Gastrocnemius medialis (tissue), 4 donors: ENCODE measurements around the gene EXD3.

Experiments
- CTCF ChIP-seq, 5 experiments: fragments of 450-650 bp in 3 of 5; fragments of 200-600 bp in 2 of 5; sonication (generic) in 2 of 5; IDR thresholded peaks in 4 of 5; conservative IDR thresholded peaks in 1 of 5; 1 replicate in 4 of 5; 2 replicates in 1 of 5; pipeline ENCODE4 v1.5.1; 2016 to 2019; ENCODE audit warnings: antibody characterized with exemption in 5 of 5, mild to moderate bottlenecking in 3 of 5, moderate library complexity in 3 of 5
- POLR2A ChIP-seq, 2 donors: fragments of 450-650 bp; IDR thresholded peaks; one replicate each; pipeline ENCODE4 v1.6.1; 2017; ENCODE audit warnings: antibody characterized with exemption in 2 of 2, mild to moderate bottlenecking in 2 of 2, moderate library complexity in 2 of 2

DNA sequence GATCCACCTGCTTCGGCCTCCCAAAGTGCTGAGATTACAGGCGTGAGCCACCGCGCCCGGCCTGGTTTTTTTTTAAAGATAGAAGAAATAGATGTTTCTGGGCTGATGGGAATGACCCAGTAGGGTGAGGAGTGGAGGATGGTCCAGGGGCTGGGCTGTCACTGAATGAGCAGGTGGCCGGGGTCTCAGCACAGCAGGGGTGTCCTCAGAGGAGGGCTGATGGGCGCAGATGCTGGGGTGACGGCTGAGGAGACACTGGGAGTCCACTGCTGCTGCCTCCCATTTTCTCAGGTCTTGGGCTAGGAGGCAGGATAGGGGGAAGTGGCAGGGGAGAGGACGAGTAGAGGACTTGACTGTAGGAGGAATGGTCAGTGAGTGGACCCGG, 147.8 kb downstream of the EXD3 start:
- TF ChIP-seq CTCF (IDR thresholded peaks at IDR 0.05 in 4 of 5, conservative IDR thresholded peaks at IDR 0.05 in 1 of 5) (no peak), POLR2A (IDR thresholded peaks at IDR 0.05) (no peak)
